Activated CD4-positive, alpha-beta T cell treated with anti-CD3 and anti-CD28 coated beads, Interleukin-10, Interleukin-2, amounts not matched to agents 100 ng/mL and 50 ng/mL, durations not matched to agents 16 hours and 8 hours (primary cell): ENCODE data around the gene PLBD2.

Experiments
- DNase-seq: peaks from one replicate; pipeline ENCODE4 v3.0.0-alpha.2; 2020

The PLBD2 gene

GRCh38 chr12:113397497-113398197 is 39.3 kb downstream of the PLBD2 start:
- DNase-seq: no peak

GRCh38 chr12:113398346-113399290 is 40.2 kb downstream of the PLBD2 start:
- DNase-seq: no peak

GRCh38 chr12:113399490-113399889 is 41.1 kb downstream of the PLBD2 start:
- no peak for DNase-seq

- DNase-seq: no peak
These were observed 42.0 kb downstream of the PLBD2 start for GRCh38 chr12:113400362-113400761.

- no peak for DNase-seq
These were observed 42.9 kb downstream of the PLBD2 start for GRCh38 chr12:113401066-113402000.

GRCh38 chr12:113402586-113403260 is 44.3 kb downstream of the PLBD2 start:
- no peak for DNase-seq

- DNase-seq: no peak
These were observed 45.3 kb downstream of the PLBD2 start, which contains the start of gene SDS for GRCh38 chr12:113403435-113404415. Gene SDS, minus strand, starts transcription at chr12:113403887. Its CDS starts 4,179 bp downstream, at chr12:113399708.

- DNase-seq: no peak
These were observed 47.3 kb downstream of the PLBD2 start for GRCh38 chr12:113405694-113406093.

- DNase-seq: no peak
These were observed 49.7 kb downstream of the PLBD2 start for GRCh38 chr12:113407931-113408600.

- DNase-seq: no peak
These were observed 50.4 kb downstream of the PLBD2 start for GRCh38 chr12:113408756-113409298.

- no peak for DNase-seq
These were observed 51.2 kb downstream of the PLBD2 start for GRCh38 chr12:113409462-113410124.

- DNase-seq: no peak
These were observed 55.1 kb downstream of the PLBD2 start for GRCh38 chr12:113413488-113413939.

GRCh38 chr12:113414519-113415038 is 56.2 kb downstream of the PLBD2 start:
- no peak for DNase-seq

GRCh38 chr12:113416091-113416754 is 57.8 kb downstream of the PLBD2 start:
- DNase-seq: no peak

GRCh38 chr12:113418213-113418879 is 60.0 kb downstream of the PLBD2 start:
- DNase-seq: no peak

GRCh38 chr12:113420996-113421595 is 62.7 kb downstream of the PLBD2 start:
- no peak for DNase-seq
